ENCODE measurements around the gene SSRP1. TPM values are rescaled to one million over a fixed set of nuclear protein-coding genes. Genes with fewer than 3 reads are reported as not detected.
A peak's percentile ranks its signal among the peaks of the same experiment; 100 is the strongest.

SSRP1 gene
- total and polyA plus RNA-seq, 2 of the 13 experiments (the other 11 are each of a cell fraction or from before 2014, with no cell fraction given): 93.6 to 129 TPM

DNA sequence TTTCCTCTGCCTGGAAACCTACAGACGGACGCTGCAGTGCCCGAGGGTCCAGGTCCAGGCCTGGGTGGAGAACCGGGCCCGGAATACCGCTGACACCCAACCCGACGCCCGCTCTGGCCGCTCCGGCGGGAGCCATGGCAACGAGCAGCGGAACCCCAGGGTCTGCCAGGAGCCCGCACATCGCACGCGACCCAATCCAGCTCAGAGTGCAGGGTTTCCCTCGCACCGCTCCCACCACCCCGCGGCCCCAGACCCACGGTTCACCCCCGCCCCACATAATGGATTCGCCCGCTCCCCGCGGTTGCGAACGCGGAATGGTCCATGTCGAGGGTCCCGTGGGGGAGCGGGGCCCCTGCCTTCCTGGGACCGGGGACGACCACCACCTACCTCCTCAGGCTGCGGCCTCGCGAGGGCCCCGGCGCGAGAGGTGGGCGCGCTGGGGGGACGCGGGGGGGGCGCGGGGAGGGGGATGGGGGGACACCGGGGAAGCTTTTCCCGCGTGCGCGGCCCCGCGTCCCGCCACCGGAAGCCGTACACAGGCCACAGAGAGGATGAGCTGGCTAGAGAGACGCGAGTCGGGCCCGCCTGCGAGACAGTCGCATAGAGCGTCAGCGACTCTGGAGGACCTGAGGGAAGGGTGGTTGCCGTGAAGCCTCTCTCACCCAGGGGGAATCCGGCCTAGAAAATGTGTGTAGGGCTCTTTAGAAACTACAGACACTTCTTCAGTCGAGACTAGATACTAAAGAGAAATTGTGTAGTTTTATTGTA lies at the start of gene SSRP1 (continued):
- TF ChIP-seq HNRNPK (IDR thresholded peaks at IDR 0.05; ENCODE audit: low read depth, low read length, poor library complexity, severe bottlenecking) (peak; percentile 78), ZNF550 (CRISPR knock-in tag; IDR thresholded peaks at IDR 0.05; ENCODE audit: borderline replicate concordance) (no peak), REPIN1 (CRISPR knock-in tag; IDR thresholded peaks at IDR 0.05; ENCODE audit: borderline replicate concordance, low read depth) (peak; percentile 31; the same call in 1 of the 2 replicates), ZNF761 (CRISPR knock-in tag; conservative IDR thresholded peaks at IDR 0.05) (no peak), FOXJ3 (CRISPR knock-in tag; IDR thresholded peaks at IDR 0.05; ENCODE audit: borderline replicate concordance) (no peak), GTF3A (CRISPR knock-in tag; conservative IDR thresholded peaks at IDR 0.05) (no peak), ZFYVE20 (CRISPR knock-in tag; IDR thresholded peaks at IDR 0.05; ENCODE audit: borderline replicate concordance, low read depth) (no peak), ZNF543 (CRISPR knock-in tag; IDR thresholded peaks at IDR 0.05) (no peak), MIER2 (CRISPR knock-in tag; IDR thresholded peaks at IDR 0.05) (no peak), SP5 (CRISPR knock-in tag; IDR thresholded peaks at IDR 0.05; ENCODE audit: borderline replicate concordance, low read depth) (no peak), SOX13 (IDR thresholded peaks at IDR 0.05) (no peak), SOX13 (CRISPR knock-in tag; conservative IDR thresholded peaks at IDR 0.05 in 1 of 2, IDR thresholded peaks at IDR 0.05 in 1 of 2) (no peak), MBNL3 (CRISPR knock-in tag; conservative IDR thresholded peaks at IDR 0.05) (no peak)
- TF ChIP-seq, protein P1, sequence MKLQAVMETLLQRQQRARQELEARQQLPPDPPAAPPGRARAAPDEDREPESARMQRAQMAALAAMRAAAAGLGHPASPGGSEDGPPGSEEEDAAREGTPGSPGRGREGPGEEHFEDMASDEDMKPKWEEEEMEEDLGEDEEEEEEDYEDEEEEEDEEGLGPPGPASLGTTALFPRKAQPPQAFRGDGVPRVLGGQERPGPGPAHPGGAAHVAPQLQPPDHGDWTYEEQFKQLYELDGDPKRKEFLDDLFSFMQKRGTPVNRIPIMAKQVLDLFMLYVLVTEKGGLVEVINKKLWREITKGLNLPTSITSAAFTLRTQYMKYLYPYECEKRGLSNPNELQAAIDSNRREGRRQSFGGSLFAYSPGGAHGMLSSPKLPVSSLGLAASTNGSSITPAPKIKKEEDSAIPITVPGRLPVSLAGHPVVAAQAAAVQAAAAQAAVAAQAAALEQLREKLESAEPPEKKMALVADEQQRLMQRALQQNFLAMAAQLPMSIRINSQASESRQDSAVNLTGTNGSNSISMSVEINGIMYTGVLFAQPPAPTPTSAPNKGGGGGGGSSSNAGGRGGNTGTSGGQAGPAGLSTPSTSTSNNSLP (IDR thresholded peaks at IDR 0.05; ENCODE audit: low read depth, low read length): no peak
- TF ChIP-seq, protein P2, sequence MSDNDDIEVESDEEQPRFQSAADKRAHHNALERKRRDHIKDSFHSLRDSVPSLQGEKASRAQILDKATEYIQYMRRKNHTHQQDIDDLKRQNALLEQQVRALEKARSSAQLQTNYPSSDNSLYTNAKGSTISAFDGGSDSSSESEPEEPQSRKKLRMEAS (IDR thresholded peaks at IDR 0.05): peak; percentile 75
- TF ChIP-seq, protein P3, sequence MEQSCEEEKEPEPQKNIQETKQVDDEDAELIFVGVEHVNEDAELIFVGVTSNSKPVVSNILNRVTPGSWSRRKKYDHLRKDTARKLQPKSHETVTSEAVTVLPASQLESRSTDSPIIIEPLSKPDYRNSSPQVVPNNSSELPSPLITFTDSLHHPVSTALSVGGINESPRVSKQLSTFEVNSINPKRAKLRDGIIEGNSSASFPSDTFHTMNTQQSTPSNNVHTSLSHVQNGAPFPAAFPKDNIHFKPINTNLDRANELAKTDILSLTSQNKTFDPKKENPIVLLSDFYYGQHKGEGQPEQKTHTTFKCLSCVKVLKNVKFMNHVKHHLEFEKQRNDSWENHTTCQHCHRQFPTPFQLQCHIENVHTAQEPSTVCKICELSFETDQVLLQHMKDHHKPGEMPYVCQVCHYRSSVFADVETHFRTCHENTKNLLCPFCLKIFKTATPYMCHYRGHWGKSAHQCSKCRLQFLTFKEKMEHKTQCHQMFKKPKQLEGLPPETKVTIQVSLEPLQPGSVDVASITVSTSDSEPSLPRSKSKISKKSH (CRISPR knock-in tag; IDR thresholded peaks at IDR 0.05; ENCODE audit: borderline replicate concordance): no peak
- TF ChIP-seq, protein P4, sequence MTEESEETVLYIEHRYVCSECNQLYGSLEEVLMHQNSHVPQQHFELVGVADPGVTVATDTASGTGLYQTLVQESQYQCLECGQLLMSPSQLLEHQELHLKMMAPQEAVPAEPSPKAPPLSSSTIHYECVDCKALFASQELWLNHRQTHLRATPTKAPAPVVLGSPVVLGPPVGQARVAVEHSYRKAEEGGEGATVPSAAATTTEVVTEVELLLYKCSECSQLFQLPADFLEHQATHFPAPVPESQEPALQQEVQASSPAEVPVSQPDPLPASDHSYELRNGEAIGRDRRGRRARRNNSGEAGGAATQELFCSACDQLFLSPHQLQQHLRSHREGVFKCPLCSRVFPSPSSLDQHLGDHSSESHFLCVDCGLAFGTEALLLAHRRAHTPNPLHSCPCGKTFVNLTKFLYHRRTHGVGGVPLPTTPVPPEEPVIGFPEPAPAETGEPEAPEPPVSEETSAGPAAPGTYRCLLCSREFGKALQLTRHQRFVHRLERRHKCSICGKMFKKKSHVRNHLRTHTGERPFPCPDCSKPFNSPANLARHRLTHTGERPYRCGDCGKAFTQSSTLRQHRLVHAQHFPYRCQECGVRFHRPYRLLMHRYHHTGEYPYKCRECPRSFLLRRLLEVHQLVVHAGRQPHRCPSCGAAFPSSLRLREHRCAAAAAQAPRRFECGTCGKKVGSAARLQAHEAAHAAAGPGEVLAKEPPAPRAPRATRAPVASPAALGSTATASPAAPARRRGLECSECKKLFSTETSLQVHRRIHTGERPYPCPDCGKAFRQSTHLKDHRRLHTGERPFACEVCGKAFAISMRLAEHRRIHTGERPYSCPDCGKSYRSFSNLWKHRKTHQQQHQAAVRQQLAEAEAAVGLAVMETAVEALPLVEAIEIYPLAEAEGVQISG (CRISPR knock-in tag; IDR thresholded peaks at IDR 0.05): peak; percentile 98
- TF ChIP-seq, protein P5, sequence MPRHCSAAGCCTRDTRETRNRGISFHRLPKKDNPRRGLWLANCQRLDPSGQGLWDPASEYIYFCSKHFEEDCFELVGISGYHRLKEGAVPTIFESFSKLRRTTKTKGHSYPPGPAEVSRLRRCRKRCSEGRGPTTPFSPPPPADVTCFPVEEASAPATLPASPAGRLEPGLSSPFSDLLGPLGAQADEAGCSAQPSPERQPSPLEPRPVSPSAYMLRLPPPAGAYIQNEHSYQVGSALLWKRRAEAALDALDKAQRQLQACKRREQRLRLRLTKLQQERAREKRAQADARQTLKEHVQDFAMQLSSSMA (CRISPR knock-in tag; IDR thresholded peaks at IDR 0.05): no peak
- TF ChIP-seq, protein P6, sequence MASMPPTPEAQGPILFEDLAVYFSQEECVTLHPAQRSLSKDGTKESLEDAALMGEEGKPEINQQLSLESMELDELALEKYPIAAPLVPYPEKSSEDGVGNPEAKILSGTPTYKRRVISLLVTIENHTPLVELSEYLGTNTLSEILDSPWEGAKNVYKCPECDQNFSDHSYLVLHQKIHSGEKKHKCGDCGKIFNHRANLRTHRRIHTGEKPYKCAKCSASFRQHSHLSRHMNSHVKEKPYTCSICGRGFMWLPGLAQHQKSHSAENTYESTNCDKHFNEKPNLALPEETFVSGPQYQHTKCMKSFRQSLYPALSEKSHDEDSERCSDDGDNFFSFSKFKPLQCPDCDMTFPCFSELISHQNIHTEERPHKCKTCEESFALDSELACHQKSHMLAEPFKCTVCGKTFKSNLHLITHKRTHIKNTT (CRISPR knock-in tag; IDR thresholded peaks at IDR 0.05): no peak

All from HepG2 (cell line).